ENCODE data around the gene CTNNB1. TPM values are rescaled to one million over a fixed set of nuclear protein-coding genes. Genes with fewer than 3 reads are reported as not detected.

CTNNB1 gene
- polyA plus RNA-seq, 1 donor from 2014 or later: 45.7 TPM

DNA sequence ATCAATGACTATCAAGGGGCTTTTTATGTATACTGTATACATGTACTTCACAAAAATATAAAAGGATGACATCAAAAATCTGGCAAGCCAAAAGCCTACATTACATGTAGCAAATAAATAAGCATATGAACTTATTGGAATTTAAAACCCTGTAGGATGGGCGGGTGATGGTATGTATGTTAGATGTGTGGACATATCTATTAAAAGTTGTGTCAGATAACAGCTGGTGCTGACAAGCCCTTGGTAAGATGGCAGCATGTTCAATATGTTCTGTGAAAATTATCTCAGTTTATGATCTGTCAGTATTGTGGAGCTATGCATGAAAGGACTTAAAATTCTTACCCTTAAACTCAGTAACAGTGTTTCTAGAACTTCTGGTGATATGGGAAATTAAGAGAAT is 20.1 kb downstream of the CTNNB1 start:
- H3K4me3 Mint-ChIP-seq: peak overlapping the region in 2 of 4 donors; percentile 8 to 24

DNA sequence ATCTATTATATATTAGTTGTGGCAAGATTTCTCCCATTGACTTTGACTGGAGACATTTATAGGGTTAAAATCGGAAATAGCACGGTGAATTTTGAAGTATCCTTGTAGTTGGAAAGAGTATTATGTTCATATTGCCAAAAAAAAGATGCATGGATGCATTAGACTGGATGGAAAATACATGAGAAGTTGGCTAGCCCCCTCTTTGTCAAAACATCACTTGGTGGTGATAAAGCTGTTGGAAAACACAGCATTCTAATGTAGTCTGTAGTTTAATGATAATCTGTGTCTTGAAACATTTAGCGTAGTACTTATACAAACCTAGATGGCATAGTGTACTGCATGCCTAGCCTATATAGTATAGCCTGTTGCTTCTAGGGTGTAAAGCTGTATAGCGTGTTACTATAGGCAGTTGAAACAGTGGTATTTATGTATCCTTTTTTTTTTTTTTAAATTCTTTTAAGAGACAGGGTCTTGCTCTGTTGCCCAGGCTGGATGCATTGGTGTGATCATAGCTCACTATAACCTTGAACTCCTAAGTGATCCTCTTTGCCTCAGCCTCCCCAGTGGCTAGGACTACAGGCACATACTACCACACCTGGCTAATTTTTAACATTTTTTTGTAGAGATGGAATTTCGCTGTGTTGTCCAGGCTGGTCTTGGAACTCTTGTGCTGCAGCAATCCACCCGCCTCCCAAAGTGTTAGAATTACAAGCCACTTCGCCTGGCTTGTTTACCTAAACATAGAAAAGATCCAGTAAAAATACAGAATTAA is 21.8 kb downstream of the CTNNB1 start:
- H3K4me3 Mint-ChIP-seq: no peak overlapping the region

More for the DNA sequence above, 20.1 kb downstream of the CTNNB1 start:
- H3K9me3 Mint-ChIP-seq: no peaks in the 10 kb centered on the region
- H3K27me3 Mint-ChIP-seq: no peaks in the 10 kb centered on the region
- H3K27ac Mint-ChIP-seq: no peak overlapping the region
- peaks cover 50 to 74% (median 55%) of the 10 kb centered on the region in 3 donors for H3K4me1 Mint-ChIP-seq
- H3K36me3 Mint-ChIP-seq: no peaks in the 10 kb centered on the region

GRCh38 chr3:41222012-41222411 is 22.7 kb downstream of the CTNNB1 start:
- Mint-ChIP-seq H3K4me1 (peaks cover 37 to 63% (median 38%) of the 10 kb centered on the region in 3 donors), H3K36me3 (peaks cover 1% of the 10 kb centered on the region), H3K27me3 (no peaks in the 10 kb centered on the region), H3K9me3 (no peaks in the 10 kb centered on the region), H3K27ac (peak overlapping the region in 1 of 3 donors; percentile 55), H3K4me3 (peak overlapping the region in 1 of 4 donors; percentile 13)

More for the DNA sequence above, 21.8 kb downstream of the CTNNB1 start:
- H3K9me3 Mint-ChIP-seq: no peaks in the 10 kb centered on the region
- peak overlapping the region in 1 of 3 donors; percentile 7 for H3K27ac Mint-ChIP-seq
- no peaks in the 10 kb centered on the region for H3K27me3 Mint-ChIP-seq
- H3K4me1 Mint-ChIP-seq: peaks cover 41 to 63% (median 44%) of the 10 kb centered on the region in 3 donors
- H3K36me3 Mint-ChIP-seq: peaks cover 1% of the 10 kb centered on the region

- no peak overlapping the region for H3K27ac Mint-ChIP-seq
- H3K4me1 Mint-ChIP-seq: peaks cover 33 to 61% (median 33%) of the 10 kb centered on the region in 3 donors
- peaks cover 1% of the 10 kb centered on the region for H3K36me3 Mint-ChIP-seq
- no peak overlapping the region for H3K4me3 Mint-ChIP-seq
- H3K27me3 Mint-ChIP-seq: no peaks in the 10 kb centered on the region
- H3K9me3 Mint-ChIP-seq: no peaks in the 10 kb centered on the region
These were observed 23.2 kb downstream of the CTNNB1 start for GRCh38 chr3:41222501-41222900.

DNA sequence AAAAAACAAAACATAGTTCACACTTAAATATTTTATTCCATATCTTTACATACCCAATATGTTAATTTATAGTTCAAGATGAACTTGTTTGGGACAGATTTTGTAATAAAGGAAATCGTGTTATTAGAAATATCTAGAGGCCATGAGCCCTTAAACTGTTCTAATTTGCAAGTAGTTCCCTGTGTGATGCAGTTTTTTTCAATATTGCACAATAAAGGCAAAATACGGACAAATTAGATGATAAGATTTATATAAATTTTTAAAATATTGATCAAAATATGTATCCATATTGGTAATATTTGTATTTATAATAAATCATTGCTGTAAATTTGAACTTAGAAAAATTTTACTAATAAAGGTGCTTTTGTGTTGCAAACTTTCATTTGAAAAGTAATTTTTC is 23.8 kb downstream of the CTNNB1 start:
- peaks cover 30 to 62% (median 33%) of the 10 kb centered on the region in 3 donors for H3K4me1 Mint-ChIP-seq
- H3K9me3 Mint-ChIP-seq: no peaks in the 10 kb centered on the region
- H3K27me3 Mint-ChIP-seq: no peaks in the 10 kb centered on the region
- H3K27ac Mint-ChIP-seq: no peak overlapping the region
- H3K4me3 Mint-ChIP-seq: no peak overlapping the region
- peaks cover 1% of the 10 kb centered on the region for H3K36me3 Mint-ChIP-seq

- Mint-ChIP-seq H3K9me3 (no peaks in the 10 kb centered on the region), H3K27ac (no peak overlapping the region), H3K27me3 (no peaks in the 10 kb centered on the region), H3K36me3 (peaks cover 1% of the 10 kb centered on the region), H3K4me3 (peak overlapping the region in 1 of 4 donors; percentile 15), H3K4me1 (peaks cover 32 to 63% (median 35%) of the 10 kb centered on the region in 3 donors)
These were observed 24.4 kb downstream of the CTNNB1 start for GRCh38 chr3:41223691-41224090.

- peaks cover 1% of the 10 kb centered on the region for H3K36me3 Mint-ChIP-seq
- no peak overlapping the region for H3K27ac Mint-ChIP-seq
- H3K27me3 Mint-ChIP-seq: no peaks in the 10 kb centered on the region
- H3K4me1 Mint-ChIP-seq: peaks cover 32 to 62% (median 32%) of the 10 kb centered on the region in 3 donors
- H3K9me3 Mint-ChIP-seq: no peaks in the 10 kb centered on the region
- H3K4me3 Mint-ChIP-seq: peak overlapping the region in 1 of 4 donors; percentile 15
These were observed 25.0 kb downstream of the CTNNB1 start for GRCh38 chr3:41224120-41224806.

DNA sequence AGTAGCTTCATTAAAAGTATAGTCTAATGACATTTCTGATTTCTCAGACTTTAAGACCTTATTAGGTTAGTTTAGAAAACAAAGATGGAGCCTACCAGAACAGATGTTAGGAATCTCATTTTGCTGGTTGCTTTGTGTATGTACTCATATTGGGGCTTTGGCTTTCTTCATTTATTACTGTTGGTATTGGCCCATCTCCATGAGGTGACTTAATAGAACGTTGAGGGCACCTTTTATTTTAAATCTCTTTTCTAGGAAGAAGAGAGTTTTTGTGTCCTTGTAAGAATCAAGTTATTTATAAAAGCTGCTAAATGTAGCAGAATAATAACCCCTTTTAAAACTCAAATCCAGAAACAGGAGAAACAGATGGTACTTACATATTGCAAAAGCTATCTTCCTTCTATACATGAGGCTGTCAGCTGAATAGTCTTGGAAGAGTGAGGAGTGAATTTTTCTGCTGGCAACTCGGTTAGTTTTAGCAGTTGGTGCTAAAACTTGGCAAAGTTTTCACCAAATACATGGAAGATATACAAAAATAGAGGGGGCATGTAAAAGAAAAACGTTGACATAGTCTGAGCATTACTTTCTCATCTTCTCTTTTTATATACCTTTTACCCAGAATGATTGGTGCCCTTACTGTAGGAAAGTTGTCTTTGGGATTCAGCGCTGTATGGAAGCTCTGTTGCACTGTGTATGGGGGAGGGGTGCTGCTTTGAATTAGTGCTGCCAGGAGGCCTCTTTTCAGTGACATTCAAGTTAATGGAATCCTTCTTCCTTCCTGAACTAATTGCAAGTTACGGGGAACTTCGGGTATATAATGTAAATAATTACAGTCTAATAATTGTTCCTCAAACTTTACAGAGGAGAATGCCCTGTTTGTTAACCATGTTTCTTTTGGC is 35.8 kb downstream of the CTNNB1 start:
- Mint-ChIP-seq H3K4me1 (peaks cover 2 to 8% (median 2%) of the 10 kb centered on the region in 3 donors), H3K27ac (peak overlapping the region; percentile 59 to 62 (median 60)), H3K4me3 (no peak overlapping the region), H3K27me3 (no peaks in the 10 kb centered on the region), H3K9me3 (no peaks in the 10 kb centered on the region), H3K36me3 (peaks cover 6% of the 10 kb centered on the region)

DNA sequence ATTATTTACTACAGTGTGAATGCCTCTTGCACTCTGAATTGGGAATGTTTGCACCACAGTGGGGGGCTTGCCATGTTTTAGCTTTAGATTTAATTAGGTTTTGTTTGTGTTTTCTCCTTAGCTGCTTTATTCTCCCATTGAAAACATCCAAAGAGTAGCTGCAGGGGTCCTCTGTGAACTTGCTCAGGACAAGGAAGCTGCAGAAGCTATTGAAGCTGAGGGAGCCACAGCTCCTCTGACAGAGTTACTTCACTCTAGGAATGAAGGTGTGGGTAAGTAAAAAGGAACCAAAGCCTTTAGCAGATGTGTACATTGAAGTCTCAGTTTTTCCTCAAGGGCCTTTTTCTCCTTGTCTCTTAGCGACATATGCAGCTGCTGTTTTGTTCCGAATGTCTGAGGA is 36.9 kb downstream of the CTNNB1 start:
- Mint-ChIP-seq H3K36me3 (peaks cover 6% of the 10 kb centered on the region), H3K27me3 (no peaks in the 10 kb centered on the region), H3K27ac (peak overlapping the region in 1 of 3 donors; percentile 46), H3K4me1 (peaks cover 0 to 8% (median under 1%) of the 10 kb centered on the region in 3 donors), H3K9me3 (no peaks in the 10 kb centered on the region), H3K4me3 (no peak overlapping the region)

DNA sequence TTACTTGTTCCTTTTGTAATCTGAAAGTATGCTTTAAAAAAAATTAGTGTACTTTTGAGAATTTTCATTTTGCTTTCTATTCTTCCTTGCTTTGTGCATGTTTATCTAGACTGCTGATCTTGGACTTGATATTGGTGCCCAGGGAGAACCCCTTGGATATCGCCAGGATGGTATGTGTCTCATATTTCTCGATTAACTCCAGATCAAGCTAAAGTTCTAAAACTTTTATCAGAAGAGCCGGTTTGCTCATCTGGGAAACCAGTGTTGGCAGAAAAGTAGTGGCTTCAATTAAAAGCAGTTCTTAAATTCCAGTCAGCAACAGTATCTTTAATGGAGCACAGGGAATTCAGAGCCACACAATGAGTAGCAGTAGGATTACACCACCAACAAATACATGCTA is 38.6 kb downstream of the CTNNB1 start:
- peaks cover 6% of the 10 kb centered on the region for H3K36me3 Mint-ChIP-seq
- peak overlapping the region in 1 of 3 donors; percentile 20 for H3K27ac Mint-ChIP-seq
- no peaks in the 10 kb centered on the region for H3K27me3 Mint-ChIP-seq
- no peaks in the 10 kb centered on the region for H3K4me1 Mint-ChIP-seq
- no peak overlapping the region for H3K4me3 Mint-ChIP-seq
- no peaks in the 10 kb centered on the region for H3K9me3 Mint-ChIP-seq

DNA sequence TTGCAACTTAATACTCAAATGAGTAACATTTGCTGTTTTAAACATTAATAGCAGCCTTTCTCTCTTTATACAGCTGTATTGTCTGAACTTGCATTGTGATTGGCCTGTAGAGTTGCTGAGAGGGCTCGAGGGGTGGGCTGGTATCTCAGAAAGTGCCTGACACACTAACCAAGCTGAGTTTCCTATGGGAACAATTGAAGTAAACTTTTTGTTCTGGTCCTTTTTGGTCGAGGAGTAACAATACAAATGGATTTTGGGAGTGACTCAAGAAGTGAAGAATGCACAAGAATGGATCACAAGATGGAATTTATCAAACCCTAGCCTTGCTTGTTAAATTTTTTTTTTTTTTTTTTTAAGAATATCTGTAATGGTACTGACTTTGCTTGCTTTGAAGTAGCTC is 40.3 kb downstream of the CTNNB1 start:
- H3K9me3 Mint-ChIP-seq: no peaks in the 10 kb centered on the region
- no peaks in the 10 kb centered on the region for H3K27me3 Mint-ChIP-seq
- H3K36me3 Mint-ChIP-seq: peaks cover 6% of the 10 kb centered on the region
- H3K27ac Mint-ChIP-seq: no peak overlapping the region
- no peak overlapping the region for H3K4me3 Mint-ChIP-seq
- no peaks in the 10 kb centered on the region for H3K4me1 Mint-ChIP-seq

DNA sequence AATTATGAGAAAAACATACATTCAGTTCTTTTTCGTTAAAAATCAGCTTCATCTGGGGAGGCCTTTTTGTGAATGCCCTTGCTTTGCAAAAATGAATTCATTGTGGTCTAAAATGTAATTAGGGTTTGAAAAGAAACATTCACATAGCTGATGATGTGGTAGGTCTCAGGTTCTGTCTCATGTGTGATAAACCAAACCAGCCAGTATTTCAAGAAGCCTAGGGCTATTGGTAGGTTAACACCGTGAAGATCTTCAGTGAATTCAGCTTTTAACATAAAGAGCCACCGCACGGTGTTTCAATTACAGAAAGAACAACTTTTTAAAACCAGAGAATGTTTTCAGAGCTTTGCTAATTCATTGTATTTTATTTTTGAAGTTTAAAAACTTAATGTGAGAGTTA is 41.9 kb downstream of the CTNNB1 start:
- Mint-ChIP-seq H3K4me3 (no peak overlapping the region), H3K36me3 (peaks cover 11% of the 10 kb centered on the region), H3K27ac (peak overlapping the region in 1 of 3 donors; percentile 21)

DNA sequence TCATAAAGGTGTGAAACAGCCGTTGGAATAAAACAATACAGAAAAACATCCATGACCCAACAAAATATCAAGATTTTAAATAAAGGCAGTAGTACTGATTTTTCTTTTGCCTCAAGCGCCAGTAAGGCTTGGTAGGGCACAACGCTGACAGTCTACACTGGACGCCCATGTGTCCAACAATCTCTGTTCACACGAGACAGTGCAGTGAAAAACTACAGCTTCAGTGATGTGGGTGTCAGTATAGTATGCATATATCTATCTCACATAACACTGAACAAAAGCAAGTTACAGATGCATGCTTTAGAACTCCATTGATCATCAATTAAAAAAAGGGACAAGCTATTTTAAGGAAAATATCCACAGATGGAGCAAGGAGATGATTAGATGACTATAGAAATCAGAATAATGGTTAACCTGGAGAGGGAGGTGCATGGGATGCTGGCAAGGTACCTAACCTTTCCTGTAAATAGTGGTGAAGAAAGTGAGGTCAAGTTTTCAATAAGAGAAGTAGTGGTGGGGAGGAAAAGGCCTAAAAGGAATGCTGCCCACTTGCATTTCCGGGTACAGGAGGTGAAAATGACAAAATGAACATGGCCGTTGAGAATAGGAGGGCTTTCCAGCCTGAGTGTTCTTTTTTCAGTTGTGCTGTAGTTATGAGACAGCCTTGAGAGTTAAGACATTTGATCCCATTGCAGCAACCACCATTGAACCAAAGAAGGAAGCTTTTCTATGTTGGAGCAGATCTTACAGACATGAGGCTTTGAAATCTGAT is 42.7 kb downstream of the CTNNB1 start:
- H3K27ac Mint-ChIP-seq: peak overlapping the region in 1 of 3 donors; percentile 39
- H3K4me1 Mint-ChIP-seq: peaks cover 0 to 3% (median 2%) of the 10 kb centered on the region in 3 donors
- H3K27me3 Mint-ChIP-seq: no peaks in the 10 kb centered on the region
- H3K4me3 Mint-ChIP-seq: peak overlapping the region in 1 of 4 donors; percentile 7
- H3K9me3 Mint-ChIP-seq: no peaks in the 10 kb centered on the region
- peaks cover 9% of the 10 kb centered on the region for H3K36me3 Mint-ChIP-seq

More for the DNA sequence above, 41.9 kb downstream of the CTNNB1 start:
- Mint-ChIP-seq H3K9me3 (no peaks in the 10 kb centered on the region), H3K4me1 (peaks cover 0 to 3% (median 2%) of the 10 kb centered on the region in 3 donors), H3K27me3 (no peaks in the 10 kb centered on the region)

GRCh38 chr3:41243183-41243582 is 43.9 kb downstream of the CTNNB1 start:
- Mint-ChIP-seq H3K27me3 (no peaks in the 10 kb centered on the region), H3K27ac (peak overlapping the region in 2 of 3 donors; percentile 27 to 52), H3K36me3 (peaks cover 13% of the 10 kb centered on the region), H3K4me3 (no peak overlapping the region), H3K4me1 (peaks cover 0 to 3% (median 2%) of the 10 kb centered on the region in 3 donors), H3K9me3 (no peaks in the 10 kb centered on the region)
